Tibial nerve (tissue), 4 donors: ENCODE measurements around the gene JMJD1C. TPM values are rescaled to one million over a fixed set of nuclear protein-coding genes. Genes with fewer than 3 reads are reported as not detected.

Experiments used
- DNase-seq, 2 donors: peaks; one replicate each; pipeline ENCODE4 v3.0.0-alpha.2; 2019; ENCODE audit warnings: low spot score in 2 of 2
- H3K27ac ChIP-seq, 4 donors: fragments of 200-600 bp; sonication (generic) in 3 of 4; one replicate each; pipeline ENCODE4 v1.5.1; 2017 to 2019; ENCODE audit warnings: mild to moderate bottlenecking in 1 of 4
- H3K27me3 ChIP-seq, 2 donors: fragments of 200-600 bp; sonication (generic) in 1 of 2; one replicate each; pipeline versions ENCODE4 v1.5.1 to v1.6.0; 2017 to 2019
- H3K36me3 ChIP-seq, 3 donors: fragments of 200-600 bp; sonication (generic); one replicate each; pipeline ENCODE4 v1.5.1; 2018 to 2019
- H3K4me1 ChIP-seq, 4 donors: fragments of 200-600 bp; sonication (generic) in 3 of 4; one replicate each; pipeline ENCODE4 v1.5.1; 2017 to 2019
- H3K4me3 ChIP-seq, 4 donors: fragments of 200-600 bp; sonication (generic) in 3 of 4; one replicate each; pipeline ENCODE4 v1.5.1; 2017 to 2019; ENCODE audit warnings: mild to moderate bottlenecking in 1 of 4, moderate library complexity in 1 of 4
- H3K9me3 ChIP-seq, 4 donors: fragments of 200-600 bp; sonication (generic) in 3 of 4; one replicate each; pipeline ENCODE4 v1.5.1; 2017 to 2019
- EP300 ChIP-seq, 2 donors: sonication (generic); formaldehyde crosslinking; IDR thresholded peaks; one replicate each; pipeline ENCODE4 v1.6.1; 2017; ENCODE audit warnings: antibody characterized with exemption in 2 of 2, mild to moderate bottlenecking in 1 of 2
- POLR2A ChIP-seq, 2 donors: fragments of 450-650 bp; IDR thresholded peaks; one replicate each; pipeline ENCODE4 v1.6.1; 2017; ENCODE audit warnings: antibody characterized with exemption in 2 of 2, mild to moderate bottlenecking in 2 of 2, moderate library complexity in 2 of 2
- WGBS, 2 donors: methylation state at CpG; one replicate each; pipeline ENCODE4 v1.1.5; 2018; 5-methylcytosine and 5-hydroxymethylcytosine counted together
- total RNA-seq, 4 donors: library from RNA; depleted of rRNA; stranded (reverse); fragments of >200 nt; gene quantifications; one replicate each; pipeline ENCODE4 v1.1.0, GENCODE V29; 2016
- TF ChIP-seq, protein P1 (sequence below), 5 experiments: fragments of 200-600 bp in 3 of 5; fragments of 450-650 bp in 2 of 5; sonication (generic) in 3 of 5; IDR thresholded peaks; one replicate each; pipeline ENCODE4 v1.5.1; 2016 to 2019; ENCODE audit warnings: antibody characterized with exemption in 5 of 5, mild to moderate bottlenecking in 3 of 5, moderate library complexity in 2 of 5

JMJD1C gene
- total RNA-seq, 4 donors from 2014 or later = 100 to 156 (median 131) TPM

- Histone ChIP-seq H3K4me1 (peaks cover 0 to 44% (median 9%) of the 10 kb centered on the region in 4 donors), H3K4me3 (no peak overlapping the region), H3K9me3 (no peaks in the 10 kb centered on the region), H3K27me3 (no peaks in the 10 kb centered on the region), H3K27ac (no peak overlapping the region), H3K36me3 (no peaks in the 10 kb centered on the region)
- TF ChIP-seq POLR2A (IDR thresholded peaks at IDR 0.05) (no peak), EP300 (IDR thresholded peaks at IDR 0.05) (no peak)
- DNase-seq = no peak
- WGBS, 2 donors = 56 to 58% methylated on average over 4 of the region's 4 CpGs
Measured at GRCh38 chr10:63229161-63229560, 236.6 kb downstream of the JMJD1C start.

GRCh38 chr10:63228237-63228636 is 237.5 kb downstream of the JMJD1C start:
- TF ChIP-seq, protein P1, sequence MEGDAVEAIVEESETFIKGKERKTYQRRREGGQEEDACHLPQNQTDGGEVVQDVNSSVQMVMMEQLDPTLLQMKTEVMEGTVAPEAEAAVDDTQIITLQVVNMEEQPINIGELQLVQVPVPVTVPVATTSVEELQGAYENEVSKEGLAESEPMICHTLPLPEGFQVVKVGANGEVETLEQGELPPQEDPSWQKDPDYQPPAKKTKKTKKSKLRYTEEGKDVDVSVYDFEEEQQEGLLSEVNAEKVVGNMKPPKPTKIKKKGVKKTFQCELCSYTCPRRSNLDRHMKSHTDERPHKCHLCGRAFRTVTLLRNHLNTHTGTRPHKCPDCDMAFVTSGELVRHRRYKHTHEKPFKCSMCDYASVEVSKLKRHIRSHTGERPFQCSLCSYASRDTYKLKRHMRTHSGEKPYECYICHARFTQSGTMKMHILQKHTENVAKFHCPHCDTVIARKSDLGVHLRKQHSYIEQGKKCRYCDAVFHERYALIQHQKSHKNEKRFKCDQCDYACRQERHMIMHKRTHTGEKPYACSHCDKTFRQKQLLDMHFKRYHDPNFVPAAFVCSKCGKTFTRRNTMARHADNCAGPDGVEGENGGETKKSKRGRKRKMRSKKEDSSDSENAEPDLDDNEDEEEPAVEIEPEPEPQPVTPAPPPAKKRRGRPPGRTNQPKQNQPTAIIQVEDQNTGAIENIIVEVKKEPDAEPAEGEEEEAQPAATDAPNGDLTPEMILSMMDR (IDR thresholded peaks at IDR 0.05) = no peak
- TF ChIP-seq EP300 (IDR thresholded peaks at IDR 0.05) = no peak
- no peak for TF ChIP-seq POLR2A (IDR thresholded peaks at IDR 0.05)
- DNase-seq = no peak
- Histone ChIP-seq H3K36me3 (no peaks in the 10 kb centered on the region), H3K27me3 (no peaks in the 10 kb centered on the region), H3K9me3 (no peaks in the 10 kb centered on the region), H3K4me1 (peaks cover 0 to 42% (median 9%) of the 10 kb centered on the region in 4 donors), H3K27ac (no peak overlapping the region), H3K4me3 (no peak overlapping the region)

GRCh38 chr10:63227207-63227895 is 238.4 kb downstream of the JMJD1C start:
- Histone ChIP-seq H3K9me3 (no peaks in the 10 kb centered on the region), H3K4me1 (peaks cover 0 to 34% (median 9%) of the 10 kb centered on the region in 4 donors), H3K36me3 (no peaks in the 10 kb centered on the region), H3K27ac (no peak overlapping the region), H3K27me3 (no peaks in the 10 kb centered on the region), H3K4me3 (no peak overlapping the region)
- 44 to 45% methylated on average over 3 of the region's 3 CpGs for WGBS, 2 donors
- TF ChIP-seq, protein P1 (IDR thresholded peaks at IDR 0.05) = no peak
- no peak for TF ChIP-seq POLR2A (IDR thresholded peaks at IDR 0.05)
- DNase-seq = no peak

GRCh38 chr10:63224241-63224640 is 241.5 kb downstream of the JMJD1C start:
- no peaks in the 10 kb centered on the region for H3K9me3 ChIP-seq

GRCh38 chr10:63221950-63222349 is 243.8 kb downstream of the JMJD1C start:
- 88 to 94% methylated on average over 4 of the region's 4 CpGs for WGBS, 2 donors
- no peak for DNase-seq
- Histone ChIP-seq H3K4me1 (peaks cover 0 to 21% (median 5%) of the 10 kb centered on the region in 4 donors), H3K27me3 (no peaks in the 10 kb centered on the region), H3K36me3 (no peaks in the 10 kb centered on the region), H3K27ac (no peak overlapping the region), H3K4me3 (no peak overlapping the region), H3K9me3 (no peaks in the 10 kb centered on the region)
- TF ChIP-seq POLR2A (IDR thresholded peaks at IDR 0.05) (no peak), EP300 (IDR thresholded peaks at IDR 0.05) (no peak)
- TF ChIP-seq, protein P1 (IDR thresholded peaks at IDR 0.05) = no peak

More at GRCh38 chr10:63224241-63224640, 241.5 kb downstream of the JMJD1C start:
- Histone ChIP-seq H3K4me1 (peaks cover 0 to 30% (median 7%) of the 10 kb centered on the region in 4 donors), H3K4me3 (no peak overlapping the region), H3K36me3 (no peaks in the 10 kb centered on the region), H3K27me3 (no peaks in the 10 kb centered on the region), H3K27ac (no peak overlapping the region)
- WGBS, 2 donors = 70 to 75% methylated on average over 1 of the region's 1 CpG
- DNase-seq = no peak
- no peak for TF ChIP-seq EP300 (IDR thresholded peaks at IDR 0.05)
- TF ChIP-seq POLR2A (IDR thresholded peaks at IDR 0.05) = no peak
- TF ChIP-seq, protein P1 (IDR thresholded peaks at IDR 0.05) = no peak
